HepG2 (cell line): Measurements from ENCODE around the gene FGFR3. TPM values are rescaled to one million over a fixed set of nuclear protein-coding genes. Genes with fewer than 3 reads are reported as not detected.
"Not testable (repeated sequence)": the region's sequence is repeated elsewhere in the genome, so short reads cannot be mapped to it uniquely, and the experiment has no call there.

Source experiments
- ATAC-seq: fragments of 200-7000 bp; cut with Tn5 transposase; 3 replicates; pipeline ENCODE4 v1.9.1; 2020; ENCODE audit warnings: mild to moderate bottlenecking, moderate library complexity
- BruUV-seq: library from RNA; stranded (reverse); fragments of 400-500 nt; replicated peaks from 2 replicates; lab custom pipeline; 2021; lab: Mats Ljungman, UMichigan
- CTCF ChIA-PET: fragments of 300-600 bp; formaldehyde crosslinking; extraction: SDS; loops from one replicate; lab custom pipeline; 2021; ENCODE audit warnings: low total read pairs, inconsistent platforms, low intra/inter-chr PET ratio; lab: Yijun Ruan, JAX
- POLR2A ChIA-PET: fragments of 350-600 bp; sonication (Branson Sonifier 250); formaldehyde crosslinking; loops from one replicate; lab custom pipeline; 2020; ENCODE audit warnings: antibody characterized with exemption, inconsistent platforms; lab: Yijun Ruan, JAX
- DNase-seq: peaks from one replicate; pipeline ENCODE4 v3.0.0-alpha.2; 2015; ENCODE audit warnings: low spot score
- FAIRE-seq: peaks from 3 replicates; lab custom pipeline; 2011; peaks lifted over from hg19 to GRCh38; lab: Jason Lieb, UNC
- H2AFZ ChIP-seq: one replicate; pipeline ENCODE4 v1.6.1; 2011; ENCODE audit warnings: low read length, inconsistent platforms
- H3K27ac ChIP-seq: fragments of 300-600 bp; 3 replicates; pipeline ENCODE4 v1.8.0; 2011; ENCODE audit warnings: mixed run types, mild to moderate bottlenecking, mixed read lengths, low read length, inconsistent platforms; ENCODE audit not compliant: insufficient read depth; ENCODE audit errors: extremely low read length
- H3K27me3 ChIP-seq, 2 experiments: fragments of 200-600 bp in 1 of 2; 2 replicates in 1 of 2; 3 replicates in 1 of 2; pipeline versions ENCODE4 v1.6.0 to v1.8.0; 2011; ENCODE audit warnings: low read length in 2 of 2, mild to moderate bottlenecking in 2 of 2, moderate library complexity in 2 of 2, inconsistent platforms in 1 of 2; ENCODE audit not compliant: insufficient read depth in 2 of 2, control insufficient read depth in 1 of 2
- H3K36me3 ChIP-seq, 2 experiments: fragments of 200-600 bp in 1 of 2; replicated peaks in 1 of 2; 2 replicates in 1 of 2; 3 replicates in 1 of 2; pipeline versions ENCODE4 v1.5.1 to v1.8.0; 2011; ENCODE audit warnings: low read length in 2 of 2, inconsistent platforms in 1 of 2; ENCODE audit not compliant: insufficient read depth in 2 of 2, control insufficient read depth in 1 of 2
- H3K4me1 ChIP-seq: 2 replicates; pipeline ENCODE4 v1.5.1; 2012; ENCODE audit warnings: low read length, inconsistent platforms; ENCODE audit not compliant: insufficient read depth
- H3K4me2 ChIP-seq: 2 replicates; pipeline ENCODE4 v1.6.0; 2011; ENCODE audit warnings: low read depth, low read length, inconsistent platforms
- H3K4me3 ChIP-seq, 3 experiments: fragments of 200-600 bp in 1 of 3; sonication (generic), shearing (Covaris generic) in 1 of 3; replicated peaks in 1 of 3; 2 replicates each; pipeline ENCODE4 v1.5.1; 2011 to 2016; ENCODE audit warnings: low read length in 3 of 3, inconsistent platforms in 2 of 3, low read depth in 2 of 3, mild to moderate bottlenecking in 2 of 3, control low read depth in 1 of 3, mixed read lengths in 1 of 3; ENCODE audit not compliant: insufficient read depth in 1 of 3
- H3K79me2 ChIP-seq: one replicate; pipeline ENCODE4 v1.6.1; 2011; ENCODE audit warnings: low read length, inconsistent platforms; ENCODE audit not compliant: insufficient read depth
- H3K9ac ChIP-seq: 2 replicates; pipeline ENCODE4 v1.6.0; 2011; ENCODE audit warnings: mild to moderate bottlenecking, low read depth, low read length, inconsistent platforms; ENCODE audit not compliant: insufficient read depth
- H3K9me3 ChIP-seq: 2 replicates; pipeline ENCODE4 v1.5.1; 2012; ENCODE audit warnings: mild to moderate bottlenecking, low read length
- H4K20me1 ChIP-seq: 2 replicates; pipeline ENCODE4 v1.6.0; 2011; ENCODE audit warnings: inconsistent platforms, mild to moderate bottlenecking, low read length, moderate library complexity; ENCODE audit not compliant: insufficient read depth
- CC2D1A ChIP-seq: sonication (generic); formaldehyde crosslinking; IDR thresholded peaks from 2 replicates; pipeline ENCODE4 v1.8.1; 2023; ENCODE audit warnings: mild to moderate bottlenecking, missing genetic modification reagents
- CEBPG ChIP-seq: IDR thresholded peaks from 2 replicates; pipeline ENCODE4 v1.6.1; 2016
- EP300 ChIP-seq, 3 experiments: sonication (generic) in 1 of 3; formaldehyde crosslinking in 1 of 3; IDR thresholded peaks; 2 replicates each; pipeline versions ENCODE4 v1.5.1 to v1.6.1; 2011 to 2020; ENCODE audit warnings: low read depth in 2 of 3, low read length in 2 of 3, borderline replicate concordance in 1 of 3, improper control_type of control experiment in 1 of 3, mild to moderate bottlenecking in 1 of 3, missing genetic modification reagents in 1 of 3, moderate library complexity in 1 of 3
- GABPA ChIP-seq, 2 experiments: IDR thresholded peaks; 2 replicates each; pipeline ENCODE4 v1.6.1; 2011 to 2016; ENCODE audit warnings: low read depth in 2 of 2, low read length in 1 of 2, missing biosample characterization in 1 of 2, missing genetic modification characterization in 1 of 2
- ISX ChIP-seq: sonication (generic); formaldehyde crosslinking; conservative IDR thresholded peaks from 2 replicates; pipeline ENCODE4 v1.5.0; 2020; ENCODE audit warnings: missing genetic modification reagents
- MTF1 ChIP-seq: sonication (generic); formaldehyde crosslinking; IDR thresholded peaks from 2 replicates; pipeline ENCODE4 v1.5.0; 2020; ENCODE audit warnings: missing genetic modification reagents
- SP1 ChIP-seq, 2 experiments: fragments of 450-650 bp in 1 of 2; sonication (generic) in 1 of 2; formaldehyde crosslinking in 1 of 2; IDR thresholded peaks; 2 replicates each; pipeline versions ENCODE4 v1.4.0 to v1.6.1; 2016 to 2020; ENCODE audit warnings: missing genetic modification reagents in 1 of 2
- THYN1 ChIP-seq: sonication (generic); formaldehyde crosslinking; IDR thresholded peaks from 2 replicates; pipeline ENCODE4 v1.8.1; 2023; ENCODE audit warnings: low read depth, mild to moderate bottlenecking, moderate library complexity, missing genetic modification reagents, borderline replicate concordance
- TP53 ChIP-seq: sonication (generic); formaldehyde crosslinking; conservative IDR thresholded peaks from 2 replicates; pipeline ENCODE4 v1.4.0; 2020; ENCODE audit warnings: missing genetic modification reagents
- YEATS4 ChIP-seq: sonication (generic); formaldehyde crosslinking; IDR thresholded peaks from 2 replicates; pipeline ENCODE4 v1.4.0; 2020; ENCODE audit warnings: missing genetic modification reagents, borderline replicate concordance
- ZNF564 ChIP-seq: sonication (generic); formaldehyde crosslinking; IDR thresholded peaks from 2 replicates; pipeline ENCODE4 v1.8.1; 2023; ENCODE audit warnings: mild to moderate bottlenecking, missing genetic modification reagents
- ZNF644 ChIP-seq: IDR thresholded peaks from 2 replicates; pipeline ENCODE4 v1.6.1; 2016; ENCODE audit warnings: low read depth
- ZNF75D ChIP-seq: sonication (generic); formaldehyde crosslinking; IDR thresholded peaks from 2 replicates; pipeline ENCODE4 v1.8.1; 2023; ENCODE audit warnings: missing genetic modification reagents, mild to moderate bottlenecking, borderline replicate concordance
- ZSCAN25 ChIP-seq: sonication (generic); formaldehyde crosslinking; IDR thresholded peaks from 2 replicates; pipeline ENCODE4 v1.8.0; 2022; ENCODE audit warnings: mild to moderate bottlenecking, missing genetic modification reagents
- WGBS: methylation state at CpG from one replicate; pipeline ENCODE4 v1.1.6; 2017; ENCODE audit warnings: low lambda C conversion rate; 5-methylcytosine and 5-hydroxymethylcytosine counted together
- in situ Hi-C: cut with HindIII; loops from 2 replicates; pipeline ENCODE4 v1.10.0; 2017; ENCODE audit warnings: low pct_unique_long_range_greater_than_20kb; ENCODE audit not compliant: extremely low pct_ligation_motif_present
- intact Hi-C: fragments of 100-400 bp; cut with micrococcal nuclease; formaldehyde crosslinking; loops from one replicate; pipeline ENCODE4 v1.10.0; 2022; ENCODE audit not compliant: unreplicated experiment
- polyA plus RNA-seq, 8 experiments: library from polyadenylated mRNA; depleted of rRNA in 3 of 8; stranded (reverse) in 7 of 8; unstranded in 1 of 8; fragments of >200 nt; fragmentation: Illumina TruSeq in 4 of 8; extraction: Trizol in 4 of 8; gene quantifications; 2 replicates each; pipeline versions ENCODE4 v1.2.1 to v1.2.3, GENCODE V29; 2011 to 2016; ENCODE audit warnings: low read depth in 4 of 8, missing spikeins in 1 of 8, mixed read lengths in 1 of 8; ENCODE audit not compliant: insufficient read depth in 1 of 8
- total RNA-seq, 5 experiments: library from RNA; depleted of rRNA; stranded (reverse); fragments of >200 nt; fragmentation: Illumina TruSeq; extraction: Trizol; gene quantifications; 2 replicates each; pipeline ENCODE4 v1.2.3, GENCODE V29; 2016; ENCODE audit warnings: low read depth in 1 of 5
- TF ChIP-seq, protein P1 (sequence below): sonication (generic); formaldehyde crosslinking; conservative IDR thresholded peaks from 2 replicates; pipeline ENCODE4 v1.8.0; 2022; ENCODE audit warnings: missing genetic modification reagents

Gene FGFR3
- total and polyA plus RNA-seq, 2 of the 13 experiments (the other 11 are each of a cell fraction or from before 2014, with no cell fraction given) = 103 to 109 TPM

DNA sequence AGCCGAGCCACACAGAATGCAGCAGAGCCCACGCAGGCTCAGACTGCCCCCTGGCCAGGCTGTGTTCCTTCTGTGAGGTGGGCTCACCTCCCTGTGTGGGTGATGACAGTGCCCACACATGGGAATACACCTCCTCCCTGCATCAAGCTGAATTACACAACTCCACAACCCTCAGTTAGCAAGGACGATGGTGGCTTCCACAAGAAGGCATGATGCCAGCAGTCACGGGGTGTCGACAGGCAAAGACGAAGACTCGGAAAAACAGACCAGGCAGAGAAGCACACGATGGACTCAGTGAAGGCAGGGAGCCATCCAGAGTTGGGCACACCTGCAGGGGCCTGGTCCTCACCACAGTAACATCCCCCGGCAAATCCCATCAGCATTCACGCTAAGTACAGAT lies 50.8 kb downstream of the FGFR3 start (continued):
- TF ChIP-seq TP53 (CRISPR knock-in tag) (no peak), ZSCAN25 (CRISPR knock-in tag) (no peak), EP300 (IDR thresholded peaks at IDR 0.05; ENCODE audit: low read depth in 2 of 2, low read length in 2 of 2) (no peak), EP300 (CRISPR knock-in tag; IDR thresholded peaks at IDR 0.05; ENCODE audit: borderline replicate concordance) (no peak), CC2D1A (CRISPR knock-in tag) (no peak)

DNA sequence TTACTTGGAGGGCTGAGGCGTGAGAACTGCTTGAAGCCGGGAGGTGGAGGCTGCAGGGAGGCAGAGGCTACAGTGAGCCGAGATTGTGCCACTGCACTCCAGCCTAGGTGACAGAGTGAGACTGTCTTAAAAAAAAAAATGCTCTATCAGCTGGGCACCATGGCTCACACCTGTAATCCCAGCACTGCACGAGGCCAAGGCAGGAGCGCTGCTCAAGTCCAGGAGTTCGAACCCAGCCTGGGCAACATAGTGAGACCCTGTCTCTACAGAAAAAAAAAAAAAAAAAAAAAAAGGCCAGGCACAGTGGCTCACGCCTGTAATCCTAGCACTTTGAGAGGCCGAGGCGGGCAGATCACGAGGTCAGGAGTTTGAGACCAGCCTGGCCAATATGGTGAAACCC lies 51.5 kb downstream of the FGFR3 start:
- H3K79me2 ChIP-seq, H3K27ac ChIP-seq, ATAC-seq, intact Hi-C loops, BruUV-seq, POLR2A ChIA-PET, DNase-seq, CTCF ChIA-PET, H3K4me3 ChIP-seq, FAIRE-seq, H3K9me3 ChIP-seq, H3K4me2 ChIP-seq, H3K27me3 ChIP-seq, in situ Hi-C loops, H3K9ac ChIP-seq, H2AFZ ChIP-seq, H4K20me1 ChIP-seq: not testable (repeated sequence)
- Histone ChIP-seq H3K4me1 (peaks cover 11% of the 10 kb centered on the region), H3K36me3 (peaks cover 25 to 59% of the 10 kb centered on the region in 2 experiments)
- WGBS = 98% methylated on average over 10 of the region's 10 CpGs

DNA sequence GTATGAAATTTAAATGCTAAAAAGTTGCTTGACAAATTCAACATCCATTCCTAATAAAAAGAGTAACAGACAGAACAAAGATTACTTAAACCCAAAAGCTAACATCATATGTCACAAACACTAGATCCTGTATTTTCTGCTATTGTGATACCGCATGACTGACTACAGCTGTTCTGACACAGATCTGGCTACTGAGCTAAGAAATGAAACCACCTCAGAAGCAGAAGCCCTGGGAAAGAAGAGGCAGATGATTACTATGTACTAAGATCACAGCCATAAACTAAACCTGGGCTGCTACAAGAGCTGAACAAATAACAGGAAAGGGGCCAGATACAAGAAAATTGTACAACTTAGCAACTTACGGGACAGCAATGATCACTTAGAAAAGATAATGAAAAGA lies 53.5 kb downstream of the FGFR3 start:
- ChIA-PET POLR2A (interaction anchor here (2.2 kb wide), 1 partner anchor 10 kb away, joined by 5 read pairs; the partner anchor contains the start of gene LETM1), CTCF (no interaction called here)
- Histone ChIP-seq H3K9ac (no peak overlapping the region), H3K27me3 (no peaks in the 10 kb centered on the region), H3K4me3 (no peak overlapping the region), H2AFZ (no peak overlapping the region), H3K36me3 (peaks cover 18 to 43% of the 10 kb centered on the region in 2 experiments; a peak in 4 of 5 replicates), H3K79me2 (peaks cover 20% of the 10 kb centered on the region), H3K4me2 (no peak overlapping the region), H3K4me1 (peaks cover 30% of the 10 kb centered on the region), H4K20me1 (peaks cover under 1% of the 10 kb centered on the region), H3K27ac (no peak overlapping the region), H3K9me3 (no peaks in the 10 kb centered on the region)
- ATAC-seq (no peak), DNase-seq (no peak), FAIRE-seq (no peak)
- BruUV-seq = no TSS peak
- intact Hi-C loops = no loop called here
- 98% methylated on average over 2 of the region's 2 CpGs for WGBS
- in situ Hi-C loops = no loop called here
- TF ChIP-seq ISX (CRISPR knock-in tag) (no peak), ZNF644 (CRISPR knock-in tag) (no peak), YEATS4 (CRISPR knock-in tag) (no peak), ZNF75D (CRISPR knock-in tag) (no peak), GABPA (IDR thresholded peaks at IDR 0.05; ENCODE audit: low read depth, low read length) (no peak), GABPA (CRISPR knock-in tag; IDR thresholded peaks at IDR 0.05; ENCODE audit: low read depth) (no peak), SP1 (IDR thresholded peaks at IDR 0.05) (no peak), SP1 (CRISPR knock-in tag; IDR thresholded peaks at IDR 0.05) (no peak), ZNF564 (CRISPR knock-in tag) (no peak), THYN1 (CRISPR knock-in tag) (no peak), CEBPG (CRISPR knock-in tag) (no peak), MTF1 (CRISPR knock-in tag) (no peak)
- TF ChIP-seq, protein P1, sequence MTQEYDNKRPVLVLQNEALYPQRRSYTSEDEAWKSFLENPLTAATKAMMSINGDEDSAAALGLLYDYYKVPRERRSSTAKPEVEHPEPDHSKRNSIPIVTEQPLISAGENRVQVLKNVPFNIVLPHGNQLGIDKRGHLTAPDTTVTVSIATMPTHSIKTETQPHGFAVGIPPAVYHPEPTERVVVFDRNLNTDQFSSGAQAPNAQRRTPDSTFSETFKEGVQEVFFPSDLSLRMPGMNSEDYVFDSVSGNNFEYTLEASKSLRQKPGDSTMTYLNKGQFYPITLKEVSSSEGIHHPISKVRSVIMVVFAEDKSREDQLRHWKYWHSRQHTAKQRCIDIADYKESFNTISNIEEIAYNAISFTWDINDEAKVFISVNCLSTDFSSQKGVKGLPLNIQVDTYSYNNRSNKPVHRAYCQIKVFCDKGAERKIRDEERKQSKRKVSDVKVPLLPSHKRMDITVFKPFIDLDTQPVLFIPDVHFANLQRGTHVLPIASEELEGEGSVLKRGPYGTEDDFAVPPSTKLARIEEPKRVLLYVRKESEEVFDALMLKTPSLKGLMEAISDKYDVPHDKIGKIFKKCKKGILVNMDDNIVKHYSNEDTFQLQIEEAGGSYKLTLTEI = no peak
